Measurements from ENCODE around the gene VIT. TPM values are rescaled to one million over a fixed set of nuclear protein-coding genes. Genes with fewer than 3 reads are reported as not detected.

VIT gene
- total RNA-seq, 1 donor from 2014 or later: 56.5 TPM

DNA sequence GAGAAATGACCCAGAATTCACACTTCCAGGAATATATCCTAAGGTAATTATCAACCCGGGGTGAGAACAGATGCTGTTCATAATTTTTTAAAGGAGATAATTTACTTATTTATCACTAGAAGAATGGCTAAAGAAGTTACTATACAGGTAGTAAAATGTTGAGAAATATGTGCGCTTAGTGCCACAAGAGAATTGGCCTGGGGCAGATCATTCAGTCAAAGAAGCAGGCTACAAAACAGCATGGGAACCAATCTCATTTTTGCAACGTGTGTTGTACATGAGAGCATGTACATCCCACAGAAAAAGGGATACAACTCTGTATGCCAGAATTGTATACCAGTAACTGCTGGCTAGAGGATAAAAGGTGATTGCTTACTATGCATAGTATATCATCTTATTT lies 75.2 kb downstream of the VIT start:
- DNase-seq (ENCODE audit: extremely low spot score in 2 of 2): no peak
- H3K9me3 ChIP-seq: no peaks in the 10 kb centered on the region
- no peaks in the 10 kb centered on the region for H3K4me1 ChIP-seq
- intact Hi-C loops (cut with DNase I): no loop called here
- H3K36me3 ChIP-seq: no peaks in the 10 kb centered on the region
- H3K27ac ChIP-seq: no peak overlapping the region
- H3K27me3 ChIP-seq: no peaks in the 10 kb centered on the region
- H3K4me3 ChIP-seq: no peak overlapping the region
- TF ChIP-seq POLR2AphosphoS5 (IDR thresholded peaks at IDR 0.05; ENCODE audit: insufficient read depth in 1 of 2, low read depth in 1 of 2) (no peak), POLR2A (IDR thresholded peaks at IDR 0.05) (no peak)
- TF ChIP-seq, protein P1, sequence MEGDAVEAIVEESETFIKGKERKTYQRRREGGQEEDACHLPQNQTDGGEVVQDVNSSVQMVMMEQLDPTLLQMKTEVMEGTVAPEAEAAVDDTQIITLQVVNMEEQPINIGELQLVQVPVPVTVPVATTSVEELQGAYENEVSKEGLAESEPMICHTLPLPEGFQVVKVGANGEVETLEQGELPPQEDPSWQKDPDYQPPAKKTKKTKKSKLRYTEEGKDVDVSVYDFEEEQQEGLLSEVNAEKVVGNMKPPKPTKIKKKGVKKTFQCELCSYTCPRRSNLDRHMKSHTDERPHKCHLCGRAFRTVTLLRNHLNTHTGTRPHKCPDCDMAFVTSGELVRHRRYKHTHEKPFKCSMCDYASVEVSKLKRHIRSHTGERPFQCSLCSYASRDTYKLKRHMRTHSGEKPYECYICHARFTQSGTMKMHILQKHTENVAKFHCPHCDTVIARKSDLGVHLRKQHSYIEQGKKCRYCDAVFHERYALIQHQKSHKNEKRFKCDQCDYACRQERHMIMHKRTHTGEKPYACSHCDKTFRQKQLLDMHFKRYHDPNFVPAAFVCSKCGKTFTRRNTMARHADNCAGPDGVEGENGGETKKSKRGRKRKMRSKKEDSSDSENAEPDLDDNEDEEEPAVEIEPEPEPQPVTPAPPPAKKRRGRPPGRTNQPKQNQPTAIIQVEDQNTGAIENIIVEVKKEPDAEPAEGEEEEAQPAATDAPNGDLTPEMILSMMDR (IDR thresholded peaks at IDR 0.05): no peak

DNA sequence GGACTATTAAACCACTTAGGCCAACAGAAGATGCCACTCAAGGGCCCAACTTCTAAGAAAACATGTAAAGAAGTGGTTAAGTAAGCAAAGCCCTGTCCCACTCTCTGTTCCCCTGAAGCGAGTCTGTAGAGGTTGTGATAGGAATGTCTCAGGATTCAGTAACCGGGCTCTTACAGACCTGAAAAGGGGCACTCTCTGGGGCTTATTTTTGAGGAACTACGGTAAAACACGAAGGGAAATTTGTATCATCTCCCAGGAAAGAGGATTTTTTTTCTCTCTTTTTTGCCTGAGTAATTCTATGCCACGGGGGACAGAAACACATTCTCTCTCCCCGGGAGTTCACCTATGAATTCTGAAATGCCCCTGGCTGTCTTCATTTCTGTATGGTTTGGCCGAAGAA lies 77.4 kb downstream of the VIT start:
- TF ChIP-seq POLR2AphosphoS5 (IDR thresholded peaks at IDR 0.05; ENCODE audit: insufficient read depth in 1 of 2, low read depth in 1 of 2): no peak
- TF ChIP-seq, protein P1 (IDR thresholded peaks at IDR 0.05): no peak
- TF ChIP-seq POLR2A (IDR thresholded peaks at IDR 0.05): no peak
- no peak for DNase-seq (ENCODE audit: extremely low spot score in 2 of 2)
- no peaks in the 10 kb centered on the region for H3K27me3 ChIP-seq
- H3K9me3 ChIP-seq: no peaks in the 10 kb centered on the region
- H3K4me1 ChIP-seq: no peaks in the 10 kb centered on the region
- intact Hi-C loops (cut with DNase I): no loop called here
- no peaks in the 10 kb centered on the region for H3K36me3 ChIP-seq
- no peak overlapping the region for H3K4me3 ChIP-seq
- H3K27ac ChIP-seq: no peak overlapping the region

DNA sequence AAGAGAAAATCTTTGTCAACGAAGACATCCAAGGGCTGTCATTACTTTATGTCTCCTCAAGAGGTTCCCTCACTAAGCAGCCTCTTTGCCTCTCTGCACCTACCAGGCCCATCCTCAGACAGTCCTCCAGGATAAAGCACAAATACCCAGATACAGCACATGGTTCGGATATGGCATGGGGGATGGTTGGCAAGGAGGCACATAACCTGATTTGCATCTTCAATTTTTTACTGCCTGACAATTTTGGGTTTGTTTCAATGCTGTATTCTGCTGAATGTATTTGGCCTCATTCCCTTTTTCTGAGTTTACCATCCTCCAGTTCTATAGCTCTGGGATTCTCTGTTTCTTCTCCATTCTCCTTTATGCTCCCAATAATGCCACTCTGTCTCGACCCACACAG lies 78.8 kb downstream of the VIT start:
- Histone ChIP-seq H3K4me1 (peaks cover 6% of the 10 kb centered on the region), H3K4me3 (no peak overlapping the region), H3K27ac (no peak overlapping the region), H3K9me3 (no peaks in the 10 kb centered on the region), H3K27me3 (no peaks in the 10 kb centered on the region), H3K36me3 (no peaks in the 10 kb centered on the region)
- TF ChIP-seq, protein P1 (IDR thresholded peaks at IDR 0.05): no peak
- TF ChIP-seq POLR2A (IDR thresholded peaks at IDR 0.05) (no peak), POLR2AphosphoS5 (IDR thresholded peaks at IDR 0.05; ENCODE audit: insufficient read depth in 1 of 2, low read depth in 1 of 2) (no peak)
- no peak for DNase-seq (ENCODE audit: extremely low spot score in 2 of 2)
- intact Hi-C loops (cut with DNase I): no loop called here

DNA sequence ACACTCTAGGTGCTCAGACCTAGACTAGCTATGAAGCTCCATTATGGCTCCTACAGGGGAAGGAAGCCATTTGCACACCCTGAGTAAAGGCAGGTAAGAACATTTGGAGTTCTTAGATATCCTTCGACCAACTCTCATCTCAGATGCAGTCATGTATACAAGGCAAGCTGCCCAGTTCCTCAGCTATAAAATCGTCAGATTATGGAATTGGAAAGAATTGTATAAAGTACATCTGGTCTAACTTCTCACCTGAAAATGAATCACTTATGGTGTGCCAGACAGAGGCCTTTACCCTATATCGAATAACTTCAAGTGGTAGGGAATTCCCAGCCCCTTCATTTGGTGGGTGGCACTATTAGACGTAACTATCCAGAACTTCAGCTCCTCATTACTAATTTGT lies 79.3 kb downstream of the VIT start:
- Histone ChIP-seq H3K27me3 (no peaks in the 10 kb centered on the region), H3K9me3 (no peaks in the 10 kb centered on the region), H3K36me3 (no peaks in the 10 kb centered on the region), H3K27ac (no peak overlapping the region), H3K4me3 (no peak overlapping the region), H3K4me1 (peaks cover 9% of the 10 kb centered on the region)
- no peak for DNase-seq (ENCODE audit: extremely low spot score in 2 of 2)
- no peak for TF ChIP-seq POLR2A (IDR thresholded peaks at IDR 0.05)
- TF ChIP-seq, protein P1 (IDR thresholded peaks at IDR 0.05): no peak
- no peak for TF ChIP-seq POLR2AphosphoS5 (IDR thresholded peaks at IDR 0.05; ENCODE audit: insufficient read depth in 1 of 2, low read depth in 1 of 2)
- intact Hi-C loops (cut with DNase I): no loop called here

DNA sequence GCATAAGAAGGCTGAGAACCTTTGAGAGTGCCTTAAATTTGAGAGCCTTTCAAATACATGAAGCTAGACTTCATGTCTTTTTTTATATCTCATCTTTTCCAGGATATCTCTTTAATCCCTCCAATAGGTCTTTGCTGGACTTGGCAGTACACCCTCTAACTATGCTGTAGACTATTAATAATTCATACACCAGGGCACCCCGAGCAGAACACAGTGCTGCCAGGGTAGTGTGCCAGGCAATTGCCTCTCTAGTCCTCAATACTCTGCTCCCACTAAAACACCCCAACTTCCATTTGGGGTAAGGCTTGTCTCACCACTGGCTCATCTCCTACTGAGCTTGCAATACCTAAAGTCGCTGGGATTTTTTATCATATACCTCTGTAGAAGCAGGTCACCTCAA lies 80.8 kb downstream of the VIT start:
- Histone ChIP-seq H3K27ac (no peak overlapping the region), H3K27me3 (no peaks in the 10 kb centered on the region), H3K4me1 (peaks cover 9% of the 10 kb centered on the region), H3K36me3 (no peaks in the 10 kb centered on the region), H3K9me3 (no peaks in the 10 kb centered on the region), H3K4me3 (no peak overlapping the region)
- intact Hi-C loops (cut with DNase I): no loop called here
- TF ChIP-seq POLR2AphosphoS5 (IDR thresholded peaks at IDR 0.05; ENCODE audit: insufficient read depth in 1 of 2, low read depth in 1 of 2) (no peak), POLR2A (IDR thresholded peaks at IDR 0.05) (no peak)
- TF ChIP-seq, protein P1 (IDR thresholded peaks at IDR 0.05): no peak
- no peak for DNase-seq (ENCODE audit: extremely low spot score in 2 of 2)
